T-helper 1 cell (primary cell): Measurements from ENCODE around the gene ILDR1.
"Not testable (repeated sequence)": the region's sequence is repeated elsewhere in the genome, so short reads cannot be mapped to it uniquely, and the experiment has no call there.

Experiments used
- DNase-seq, 5 donors: peaks; one replicate each; pipeline ENCODE4 v3.0.0-alpha.2; 2012 to 2020

Gene ILDR1

DNA sequence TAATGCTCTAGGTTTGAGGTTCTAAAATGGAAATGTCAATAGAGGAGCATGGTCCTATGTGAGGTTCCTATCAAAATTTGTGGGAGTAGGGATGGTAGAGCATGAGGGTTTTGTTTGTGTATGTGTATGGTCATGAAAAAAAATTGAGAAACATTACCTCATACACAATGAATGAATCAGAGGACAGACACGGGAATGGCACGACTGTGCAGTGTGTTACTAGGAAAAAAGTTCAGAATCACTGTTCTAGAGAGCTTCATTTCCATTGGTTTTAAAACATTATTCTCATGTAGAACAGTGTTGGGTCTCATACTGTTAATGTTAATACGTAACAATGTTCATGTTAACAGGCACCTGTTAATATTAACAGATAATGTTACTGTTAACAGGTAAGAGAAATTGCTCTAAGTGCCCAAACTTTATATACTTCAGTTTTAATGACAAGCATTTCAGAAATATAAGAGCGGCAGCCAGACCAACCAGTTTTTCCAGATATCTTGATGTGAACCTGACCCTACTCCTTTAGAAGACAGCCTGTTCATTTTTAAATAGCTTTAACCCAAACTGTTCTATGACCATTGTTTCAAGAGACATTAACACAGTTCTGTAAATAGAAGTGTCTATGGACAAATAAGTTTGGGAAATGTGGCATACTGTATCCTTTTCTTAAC lies 79.8 kb downstream of the ILDR1 start:
- DNase-seq: no peak

DNA sequence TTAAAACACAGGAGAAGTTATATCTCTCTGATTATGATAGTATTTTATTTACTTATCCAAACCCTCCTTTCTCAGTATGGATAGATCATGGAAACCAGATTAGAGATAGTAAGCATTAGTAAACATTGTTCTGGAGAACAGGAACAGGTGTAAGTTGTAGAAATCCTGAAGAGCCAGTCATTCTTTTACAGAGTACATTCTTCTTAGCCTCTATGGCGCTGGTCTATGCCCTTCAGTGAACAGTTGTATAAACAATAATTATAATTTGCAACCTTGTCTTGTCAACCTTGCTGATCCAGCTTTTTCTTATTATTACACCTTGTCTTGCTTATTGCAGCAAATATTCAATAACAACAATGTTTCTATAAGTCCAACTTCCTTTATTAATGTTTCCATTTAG lies 80.5 kb downstream of the ILDR1 start:
- DNase-seq: no peak

DNA sequence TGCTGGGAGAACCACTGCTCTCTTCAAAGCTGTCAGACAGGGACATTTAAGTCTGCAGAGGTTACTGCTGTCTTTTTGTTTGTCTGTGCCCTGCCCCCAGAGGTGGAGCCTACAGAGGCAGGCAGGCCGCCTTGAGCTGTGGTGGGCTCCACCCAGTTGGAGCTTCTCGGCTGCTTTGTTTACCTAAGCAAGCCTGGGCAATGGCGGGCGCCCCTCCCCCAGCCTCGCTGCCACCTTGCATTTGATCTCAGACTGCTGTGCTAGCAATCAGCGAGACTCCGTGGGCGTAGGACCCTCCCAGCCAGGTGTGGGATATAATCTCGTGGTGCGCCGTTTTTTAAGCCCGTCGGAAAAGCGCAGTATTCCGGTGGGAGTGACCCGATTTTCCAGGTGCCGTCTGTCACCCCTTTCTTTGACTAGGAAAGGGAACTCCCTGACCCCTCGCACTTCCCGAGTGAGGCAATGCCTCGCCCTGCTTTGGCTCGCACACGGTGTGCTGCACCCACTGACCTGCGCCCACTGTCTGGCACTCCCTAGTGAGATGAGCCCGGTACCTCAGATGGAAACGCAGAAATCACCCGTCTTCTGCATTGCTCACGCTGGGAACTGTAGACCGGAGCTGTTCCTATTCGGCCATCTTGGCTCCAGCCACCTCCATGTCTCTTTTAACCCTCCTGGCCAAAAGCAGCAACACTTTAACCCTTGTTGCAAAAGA lies 83.7 kb downstream of the ILDR1 start:
- DNase-seq: not testable (repeated sequence)
